T-cell (primary cell): ENCODE data around the gene CLASP1. TPM values are rescaled to one million over a fixed set of nuclear protein-coding genes. Genes with fewer than 3 reads are reported as not detected.

ENCODE experiments used
- ATAC-seq, 4 experiments: fragments of 200-7000 bp in 3 of 4; fragments of 150-1000 bp in 1 of 4; cut with Tn5 transposase; replicated peaks in 1 of 4; 1 replicate in 3 of 4; 2 replicates in 1 of 4; pipeline ENCODE4 v1.10.0; 2021; ENCODE audit warnings: moderate library complexity in 3 of 4, mild to moderate bottlenecking in 2 of 4, moderate number of reproducible peaks in 1 of 4
- CTCF ChIA-PET, 2 donors: fragments of 300-600 bp; sonication (Branson Sonifier 250); formaldehyde crosslinking; loops; one replicate each; lab custom pipeline; 2022; ENCODE audit warnings: antibody characterized with exemption in 2 of 2; lab: Charles Lee
- POLR2A ChIA-PET, 2 donors: fragments of 300-600 bp; sonication (Branson Sonifier 250); formaldehyde crosslinking; loops; one replicate each; lab custom pipeline; 2022; ENCODE audit warnings: antibody characterized with exemption in 2 of 2; lab: Charles Lee
- DNase-seq, 35 experiments: peaks; one replicate each; pipeline versions ENCODE4 v3.0.0 to v3.0.0-alpha.2; 2013 to 2023
- H3K27ac ChIP-seq: one replicate; pipeline ENCODE4 v1.5.1; 2013; ENCODE audit warnings: low read length
- H3K27me3 ChIP-seq, 2 experiments: replicated peaks in 1 of 2; 1 replicate in 1 of 2; 2 replicates in 1 of 2; pipeline versions ENCODE4 v1.6.1 to v1.7.0; 2013; ENCODE audit warnings: low read length in 1 of 2, mixed read lengths in 1 of 2; ENCODE audit not compliant: control insufficient read depth in 2 of 2, insufficient read depth in 2 of 2; ENCODE audit errors: extremely low read depth in 1 of 2
- H3K36me3 ChIP-seq, 2 donors: 1 replicate in 1 of 2; 2 replicates in 1 of 2; pipeline versions ENCODE4 v1.6.1 to v1.7.0; 2013; ENCODE audit warnings: low read length in 1 of 2; ENCODE audit not compliant: control insufficient read depth in 2 of 2, insufficient read depth in 1 of 2; ENCODE audit errors: extremely low read depth in 1 of 2
- H3K4me1 ChIP-seq, 2 experiments: 1 replicate in 1 of 2; 2 replicates in 1 of 2; pipeline versions ENCODE4 v1.6.1 to v1.7.0; 2013; ENCODE audit warnings: low read length in 2 of 2, mixed read lengths in 1 of 2; ENCODE audit not compliant: insufficient read depth in 2 of 2, control insufficient read depth in 1 of 2; ENCODE audit errors: extremely low read depth in 1 of 2
- H3K4me3 ChIP-seq, 2 donors: 1 replicate in 1 of 2; 2 replicates in 1 of 2; pipeline versions ENCODE4 v1.5.1 to v1.7.0; 2013; ENCODE audit warnings: mild to moderate bottlenecking in 2 of 2, low read length in 1 of 2, moderate library complexity in 1 of 2; ENCODE audit not compliant: control insufficient read depth in 1 of 2; ENCODE audit errors: extremely low read depth in 1 of 2
- H3K9me3 ChIP-seq: 2 replicates; pipeline ENCODE4 v1.7.0; 2013
- H3K27ac Mint-ChIP-seq, 2 donors: one replicate each; pipeline ENCODE4 v1.8.0; 2020 to 2021; ENCODE audit warnings: mild to moderate bottlenecking in 2 of 2, mixed read lengths in 2 of 2
- H3K27me3 Mint-ChIP-seq, 2 donors: one replicate each; pipeline ENCODE4 v1.8.0; 2021 to 2022; ENCODE audit warnings: mixed read lengths in 2 of 2
- H3K36me3 Mint-ChIP-seq: one replicate; pipeline ENCODE4 v1.8.0; 2021; ENCODE audit warnings: mixed read lengths
- H3K4me1 Mint-ChIP-seq, 3 donors: one replicate each; pipeline ENCODE4 v1.8.0; 2020 to 2022; ENCODE audit warnings: mixed read lengths in 3 of 3, mild to moderate bottlenecking in 1 of 3
- H3K4me3 Mint-ChIP-seq, 3 donors: one replicate each; pipeline ENCODE4 v1.8.0; 2020 to 2022; ENCODE audit warnings: mild to moderate bottlenecking in 3 of 3, mixed read lengths in 3 of 3, moderate library complexity in 3 of 3
- H3K9me3 Mint-ChIP-seq, 3 donors: one replicate each; pipeline ENCODE4 v1.8.0; 2020 to 2022; ENCODE audit warnings: mixed read lengths in 3 of 3
- WGBS: methylation state at CpG from one replicate; pipeline ENCODE4 v1.1.5; 2013; ENCODE audit warnings: missing lambda C conversion rate; ENCODE audit not compliant: insufficient coverage; 5-methylcytosine and 5-hydroxymethylcytosine counted together
- total RNA-seq, 35 experiments: library from RNA in 6 of 35; stranded (reverse) in 6 of 35; fragments of 120-200 nt in 1 of 35; gene quantifications; one replicate each; pipeline versions ENCODE4 v1.2.1 to v1.2.4 and lab custom pipeline; 2013 to 2026

CLASP1 gene
- total RNA-seq, 5 donors from 2014 or later (not counting 1 experiment from before 2014, with no cell fraction given) = 57.8 to 72.8 (median 65.1) TPM

DNA sequence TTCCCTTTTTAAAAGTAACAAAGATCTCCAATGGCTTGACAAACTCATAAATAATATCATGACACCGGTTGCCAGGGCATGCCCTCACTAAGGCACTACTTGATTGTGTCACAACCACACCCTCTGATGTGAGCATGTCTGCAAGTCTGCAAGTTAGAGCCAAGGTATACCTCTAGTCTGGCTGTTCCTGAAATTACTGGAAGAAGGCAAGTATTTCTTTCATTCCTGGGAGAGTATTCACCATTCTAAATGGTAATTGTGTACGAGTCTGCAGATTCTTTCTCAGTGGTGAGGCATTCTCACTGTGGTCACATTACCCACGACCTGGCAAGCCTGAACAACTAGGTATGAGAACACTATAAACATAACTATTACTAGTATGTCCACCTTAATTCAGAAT lies 144.3 kb downstream of the CLASP1 start:
- CTCF ChIA-PET = no interaction called here
- Histone ChIP-seq H3K9me3 (no peaks in the 10 kb centered on the region), H3K4me1 (peaks cover 0 to 5% of the 10 kb centered on the region in 2 experiments), H3K27ac (no peak overlapping the region), H3K4me3 (no peak overlapping the region), H3K27me3 (no peaks in the 10 kb centered on the region), H3K36me3 (peaks cover 5 to 30% of the 10 kb centered on the region in 2 donors)
- ATAC-seq (no peak), DNase-seq (no peak)
- POLR2A ChIA-PET = no interaction called here
- H3K4me3 Mint-ChIP-seq = no peak overlapping the region
- H3K27ac Mint-ChIP-seq = no peak overlapping the region
- no CpG with 5 or more reads among the region's 3 CpGs for WGBS
- H3K9me3 Mint-ChIP-seq = peaks cover 0 to 6% (median 4%) of the 10 kb centered on the region in 3 donors
- H3K27me3 Mint-ChIP-seq = no peaks in the 10 kb centered on the region
- peaks cover 80% of the 10 kb centered on the region for H3K36me3 Mint-ChIP-seq
- peaks cover 28 to 38% (median 29%) of the 10 kb centered on the region in 3 donors for H3K4me1 Mint-ChIP-seq

GRCh38 chr2:121504316-121504715 lies 144.9 kb downstream of the CLASP1 start:
- POLR2A ChIA-PET = no interaction called here
- H3K4me1 Mint-ChIP-seq = peaks cover 26 to 40% (median 30%) of the 10 kb centered on the region in 3 donors
- H3K27me3 ChIP-seq = no peaks in the 10 kb centered on the region
- ATAC-seq = no peak
- no peak for DNase-seq
- CTCF ChIA-PET = no interaction called here
- H3K4me1 ChIP-seq = peaks cover 0 to 5% of the 10 kb centered on the region in 2 experiments
- WGBS = no CpG with 5 or more reads among the region's 2 CpGs
- peaks cover 82% of the 10 kb centered on the region for H3K36me3 Mint-ChIP-seq
- no peaks in the 10 kb centered on the region for H3K9me3 ChIP-seq
- no peak overlapping the region for H3K27ac ChIP-seq
- H3K9me3 Mint-ChIP-seq = peaks cover 0 to 9% (median 6%) of the 10 kb centered on the region in 3 donors
- no peak overlapping the region for H3K4me3 ChIP-seq
- H3K27ac Mint-ChIP-seq = no peak overlapping the region
- no peaks in the 10 kb centered on the region for H3K27me3 Mint-ChIP-seq
- H3K36me3 ChIP-seq = peaks cover 5 to 31% of the 10 kb centered on the region in 2 donors
- H3K4me3 Mint-ChIP-seq = no peak overlapping the region

GRCh38 chr2:121502781-121503180 lies 146.5 kb downstream of the CLASP1 start:
- no CpG with 5 or more reads among the region's 3 CpGs for WGBS
- H3K9me3 Mint-ChIP-seq = peaks cover 0 to 5% (median 4%) of the 10 kb centered on the region in 3 donors
- CTCF ChIA-PET = no interaction called here

GRCh38 chr2:121502246-121502645 lies 147.0 kb downstream of the CLASP1 start:
- Mint-ChIP-seq H3K9me3 (peaks cover 0 to 5% (median 4%) of the 10 kb centered on the region in 3 donors), H3K27ac (no peak overlapping the region), H3K36me3 (peaks cover 76% of the 10 kb centered on the region), H3K27me3 (no peaks in the 10 kb centered on the region), H3K4me1 (peaks cover 19 to 40% (median 28%) of the 10 kb centered on the region in 3 donors), H3K4me3 (no peak overlapping the region)
- DNase-seq = no peak
- 90% methylated on average over 3 of the region's 5 CpGs for WGBS
- peaks cover 0 to 5% of the 10 kb centered on the region in 2 experiments for H3K4me1 ChIP-seq
- H3K4me3 ChIP-seq = no peak overlapping the region
- POLR2A ChIA-PET = interaction anchor here in 1 of 2 donors (0.6 kb wide), 1 partner anchor 8 kb away, joined by 5 read pairs; no protein-coding TSS in a partner anchor
- no peaks in the 10 kb centered on the region for H3K27me3 ChIP-seq
- ATAC-seq = no peak
- no peaks in the 10 kb centered on the region for H3K9me3 ChIP-seq
- H3K27ac ChIP-seq = no peak overlapping the region
- H3K36me3 ChIP-seq = peaks cover 5 to 27% of the 10 kb centered on the region in 2 donors
- CTCF ChIA-PET = no interaction called here

More at GRCh38 chr2:121502781-121503180, 146.5 kb downstream of the CLASP1 start:
- DNase-seq (no peak), ATAC-seq (no peak)
- Histone ChIP-seq H3K27me3 (no peaks in the 10 kb centered on the region), H3K4me1 (peaks cover 0 to 5% of the 10 kb centered on the region in 2 experiments), H3K36me3 (peaks cover 5 to 27% of the 10 kb centered on the region in 2 donors), H3K9me3 (no peaks in the 10 kb centered on the region), H3K4me3 (no peak overlapping the region), H3K27ac (no peak overlapping the region)
- H3K4me3 Mint-ChIP-seq = no peak overlapping the region
- no peak overlapping the region for H3K27ac Mint-ChIP-seq
- POLR2A ChIA-PET = no interaction called here
- no peaks in the 10 kb centered on the region for H3K27me3 Mint-ChIP-seq
- H3K4me1 Mint-ChIP-seq = peaks cover 20 to 40% (median 30%) of the 10 kb centered on the region in 3 donors
- peaks cover 79% of the 10 kb centered on the region for H3K36me3 Mint-ChIP-seq

DNA sequence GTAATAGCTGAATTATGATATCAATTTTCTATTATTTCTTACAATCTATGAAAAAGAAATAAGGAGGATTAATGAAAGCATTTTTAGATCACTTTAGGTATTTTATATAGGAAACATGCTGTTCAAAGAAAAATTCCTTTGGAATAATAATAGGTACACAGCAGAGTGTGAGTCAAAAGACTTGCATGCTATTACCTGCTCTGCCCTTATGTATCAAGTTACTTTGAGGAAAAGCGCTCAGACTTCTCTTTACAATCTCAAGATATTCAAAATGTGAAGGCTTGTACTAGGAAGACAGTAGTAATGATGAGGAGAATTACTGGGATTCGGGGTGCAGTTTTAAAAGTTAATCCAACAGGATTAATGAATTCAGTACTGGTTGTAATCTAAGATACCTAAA lies 147.7 kb downstream of the CLASP1 start:
- H3K27me3 Mint-ChIP-seq = no peaks in the 10 kb centered on the region
- no peak overlapping the region for H3K27ac ChIP-seq
- ChIA-PET POLR2A (interaction anchor here in 1 of 2 donors (0.6 kb wide), 1 partner anchor 8 kb away, joined by 5 read pairs; no protein-coding TSS in a partner anchor), CTCF (no interaction called here)
- ATAC-seq (no peak), DNase-seq (no peak)
- no peaks in the 10 kb centered on the region for H3K27me3 ChIP-seq
- peaks cover 0 to 5% (median 4%) of the 10 kb centered on the region in 3 donors for H3K9me3 Mint-ChIP-seq
- H3K4me1 Mint-ChIP-seq = peaks cover 12 to 33% (median 21%) of the 10 kb centered on the region in 3 donors
- H3K4me3 ChIP-seq = no peak overlapping the region
- peaks cover 0 to 4% of the 10 kb centered on the region in 2 experiments for H3K4me1 ChIP-seq
- no peak overlapping the region for H3K27ac Mint-ChIP-seq
- WGBS = no CpG with 5 or more reads among the region's 2 CpGs
- peaks cover 5 to 27% of the 10 kb centered on the region in 2 donors for H3K36me3 ChIP-seq
- H3K4me3 Mint-ChIP-seq = no peak overlapping the region
- no peaks in the 10 kb centered on the region for H3K9me3 ChIP-seq
- H3K36me3 Mint-ChIP-seq = peaks cover 76% of the 10 kb centered on the region

GRCh38 chr2:121501031-121501430 lies 148.2 kb downstream of the CLASP1 start:
- Mint-ChIP-seq H3K27ac (no peak overlapping the region), H3K36me3 (peaks cover 78% of the 10 kb centered on the region), H3K4me1 (peaks cover 9 to 28% (median 17%) of the 10 kb centered on the region in 3 donors), H3K27me3 (no peaks in the 10 kb centered on the region), H3K4me3 (no peak overlapping the region), H3K9me3 (peaks cover 0 to 5% (median 4%) of the 10 kb centered on the region in 3 donors)
- Histone ChIP-seq H3K4me3 (no peak overlapping the region), H3K9me3 (no peaks in the 10 kb centered on the region), H3K27me3 (no peaks in the 10 kb centered on the region), H3K36me3 (peaks cover 5 to 27% of the 10 kb centered on the region in 2 donors), H3K27ac (no peak overlapping the region), H3K4me1 (no peaks in the 10 kb centered on the region)
- WGBS = no CpG with 5 or more reads among the region's 1 CpG
- ATAC-seq (no peak), DNase-seq (no peak)
- ChIA-PET POLR2A (no interaction called here), CTCF (no interaction called here)
